ENCODE results near the gene B4GALNT4. TPM values are rescaled to one million over a fixed set of nuclear protein-coding genes. Genes with fewer than 3 reads are reported as not detected.

The B4GALNT4 gene
- total and polyA plus RNA-seq, 2 of the 4 experiments (the other 2 are of a cell fraction) = 5.2 to 38.6 TPM

DNA sequence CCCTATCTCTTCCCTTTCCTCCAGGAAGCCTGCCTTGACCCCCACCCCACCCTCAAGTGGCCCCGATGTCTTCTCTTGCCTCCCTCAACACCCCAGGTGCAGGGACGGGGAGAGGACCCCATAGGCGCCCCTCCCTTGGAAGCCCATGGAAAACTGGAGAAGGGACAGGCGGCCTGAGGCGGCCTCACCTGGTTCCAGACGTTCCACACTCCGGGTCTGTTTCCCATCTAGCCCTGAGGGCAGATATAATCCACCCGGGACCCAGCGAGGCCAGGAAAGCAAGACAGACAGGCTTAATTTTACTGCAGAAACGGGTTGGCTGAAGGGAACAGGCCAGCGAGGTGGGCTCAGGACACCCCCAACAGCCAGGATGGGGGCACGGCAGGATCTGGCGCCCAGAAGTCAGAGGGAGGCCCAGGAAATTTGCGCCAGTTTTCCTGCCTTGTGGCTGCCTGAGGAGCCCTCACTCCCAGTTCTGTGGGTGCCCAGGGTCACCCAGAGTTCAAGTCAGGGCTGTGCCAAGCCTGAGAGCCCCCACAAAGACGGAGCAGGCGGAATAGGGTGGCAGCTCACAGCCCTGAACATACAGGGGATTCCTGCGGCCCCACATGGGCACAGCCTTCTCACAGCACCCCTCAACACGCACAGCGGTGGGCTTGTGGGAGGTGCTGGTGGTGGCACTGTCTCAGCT is 48.5 kb downstream of the B4GALNT4 start:
- Histone ChIP-seq H3K18ac (ENCODE audit: low read depth, low read length) (no peak overlapping the region), H3K36me3 (ENCODE audit: control insufficient read depth, insufficient read depth, low read length) (no peaks in the 10 kb centered on the region), H4K8ac (ENCODE audit: low read depth in 2 of 2, low read length in 2 of 2) (no peak overlapping the region), H3K4me2 (ENCODE audit: low read depth, low read length) (no peak overlapping the region), H3K27ac (ENCODE audit: insufficient read depth, low read length) (no peak overlapping the region), H3K4me1 (ENCODE audit: control insufficient read depth, insufficient read depth, low read length) (peaks cover 14% of the 10 kb centered on the region), H3K4ac (ENCODE audit: low read depth, low read length) (no peak overlapping the region), H2BK20ac (ENCODE audit: low read depth, low read length) (no peak overlapping the region), H3K9ac (ENCODE audit: low read depth, low read length) (no peak overlapping the region), H4K20me1 (ENCODE audit: insufficient read depth, low read length) (no peaks in the 10 kb centered on the region), H3K14ac (replicated peaks; ENCODE audit: low read depth, low read length) (no peak overlapping the region), H3K4me3 (ENCODE audit: insufficient read depth, low read depth, low read length) (no peak overlapping the region), H3K27me3 (ENCODE audit: control insufficient read depth, insufficient read depth, low read length) (peaks cover 38% of the 10 kb centered on the region), H2AFZ (replicated peaks; ENCODE audit: low read length, poor library complexity) (no peak overlapping the region), H4K5ac (ENCODE audit: low read depth, low read length) (no peak overlapping the region), H3K9me3 (ENCODE audit: control insufficient read depth, insufficient read depth, low read length) (no peaks in the 10 kb centered on the region), H2AK9ac (replicated peaks; ENCODE audit: low read depth, low read length, poor library complexity) (no peak overlapping the region), H4K91ac (ENCODE audit: insufficient read depth, low read depth, low read length) (no peak overlapping the region), H3K79me1 (ENCODE audit: low read depth in 1 of 2, low read length in 2 of 2) (no peaks in the 10 kb centered on the region), H2BK15ac (ENCODE audit: low read depth, low read length) (no peak overlapping the region), H2AK5ac (ENCODE audit: low read depth, low read length) (no peak overlapping the region), H3K56ac (ENCODE audit: extremely low read depth, insufficient read depth, low read length) (no peak overlapping the region), H2BK5ac (ENCODE audit: low read depth, low read length, poor library complexity, severe bottlenecking) (no peak overlapping the region), H3K23ac (ENCODE audit: low read depth, low read length) (no peak overlapping the region), H3K9me1 (ENCODE audit: insufficient read depth, low read length) (0 out of 2 replicates have a peak, but pooled peaks cover 5% of the 10 kb centered on the region), H2BK120ac (ENCODE audit: low read depth, low read length) (no peak overlapping the region)
- intact Hi-C loops (cut with micrococcal nuclease) = no loop called here
- CTCF ChIA-PET = no interaction called here
- WGBS, 2 experiments (ENCODE audit: extremely low coverage in 2 of 2, insufficient read length in 1 of 2) = 50% methylated on average over 10 of the region's 19 CpGs; no CpG with 5 or more reads in 1 of the 2 experiments
- no TSS peak for BruUV-seq (replicated peaks)
- in situ Hi-C loops (cut with MboI; ENCODE audit: low sequenced_read_pairs) = no loop called here
- dilution Hi-C loops (cut with HindIII; ENCODE audit: low sequenced_read_pairs, unreplicated experiment) = no loop called here
- TF ChIP-seq MXI1 (IDR thresholded peaks at IDR 0.05; ENCODE audit: borderline replicate concordance, low read depth, low read length) (no peak), POLR2A (IDR thresholded peaks at IDR 0.05; ENCODE audit: low read depth, low read length) (no peak), MAZ (IDR thresholded peaks at IDR 0.05; ENCODE audit: borderline replicate concordance, low read depth, low read length) (no peak), RFX5 (IDR thresholded peaks at IDR 0.05; ENCODE audit: low read depth, low read length) (no peak), NFE2L2 (IDR thresholded peaks at IDR 0.05; ENCODE audit: low read depth, low read length) (no peak), MAFK (IDR thresholded peaks at IDR 0.05; ENCODE audit: low read depth, low read length) (no peak), CEBPB (IDR thresholded peaks at IDR 0.05; ENCODE audit: low read depth, low read length) (no peak), RAD21 (IDR thresholded peaks at IDR 0.05; ENCODE audit: low read length) (no peak), FOS (IDR thresholded peaks at IDR 0.05; ENCODE audit: low read depth, low read length) (no peak), CHD1 (IDR thresholded peaks at IDR 0.05; ENCODE audit: low read depth, low read length) (no peak), SMC3 (IDR thresholded peaks at IDR 0.05; ENCODE audit: low read depth, low read length) (no peak), BHLHE40 (IDR thresholded peaks at IDR 0.05; ENCODE audit: low read depth, low read length) (no peak), RCOR1 (IDR thresholded peaks at IDR 0.05; ENCODE audit: insufficient replicate concordance, low read length) (no peak), ELK1 (IDR thresholded peaks at IDR 0.05; ENCODE audit: borderline replicate concordance, low read depth, low read length) (no peak)
- TF ChIP-seq, protein P1, sequence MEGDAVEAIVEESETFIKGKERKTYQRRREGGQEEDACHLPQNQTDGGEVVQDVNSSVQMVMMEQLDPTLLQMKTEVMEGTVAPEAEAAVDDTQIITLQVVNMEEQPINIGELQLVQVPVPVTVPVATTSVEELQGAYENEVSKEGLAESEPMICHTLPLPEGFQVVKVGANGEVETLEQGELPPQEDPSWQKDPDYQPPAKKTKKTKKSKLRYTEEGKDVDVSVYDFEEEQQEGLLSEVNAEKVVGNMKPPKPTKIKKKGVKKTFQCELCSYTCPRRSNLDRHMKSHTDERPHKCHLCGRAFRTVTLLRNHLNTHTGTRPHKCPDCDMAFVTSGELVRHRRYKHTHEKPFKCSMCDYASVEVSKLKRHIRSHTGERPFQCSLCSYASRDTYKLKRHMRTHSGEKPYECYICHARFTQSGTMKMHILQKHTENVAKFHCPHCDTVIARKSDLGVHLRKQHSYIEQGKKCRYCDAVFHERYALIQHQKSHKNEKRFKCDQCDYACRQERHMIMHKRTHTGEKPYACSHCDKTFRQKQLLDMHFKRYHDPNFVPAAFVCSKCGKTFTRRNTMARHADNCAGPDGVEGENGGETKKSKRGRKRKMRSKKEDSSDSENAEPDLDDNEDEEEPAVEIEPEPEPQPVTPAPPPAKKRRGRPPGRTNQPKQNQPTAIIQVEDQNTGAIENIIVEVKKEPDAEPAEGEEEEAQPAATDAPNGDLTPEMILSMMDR (conservative IDR thresholded peaks at IDR 0.05; ENCODE audit: low read depth, low read length) = no peak
- TF ChIP-seq, protein P2, sequence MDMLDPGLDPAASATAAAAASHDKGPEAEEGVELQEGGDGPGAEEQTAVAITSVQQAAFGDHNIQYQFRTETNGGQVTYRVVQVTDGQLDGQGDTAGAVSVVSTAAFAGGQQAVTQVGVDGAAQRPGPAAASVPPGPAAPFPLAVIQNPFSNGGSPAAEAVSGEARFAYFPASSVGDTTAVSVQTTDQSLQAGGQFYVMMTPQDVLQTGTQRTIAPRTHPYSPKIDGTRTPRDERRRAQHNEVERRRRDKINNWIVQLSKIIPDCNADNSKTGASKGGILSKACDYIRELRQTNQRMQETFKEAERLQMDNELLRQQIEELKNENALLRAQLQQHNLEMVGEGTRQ (IDR thresholded peaks at IDR 0.05; ENCODE audit: low read depth, low read length) = no peak
- POLR2A ChIA-PET (ENCODE audit: unreplicated experiment) = no interaction called here
- no peak for ATAC-seq (ENCODE audit: low read depth)
- no peak for DNase-seq
